SH-SY5Y (cell line): ENCODE data around the gene PKDCC.

Experiments
- GATA2 ChIP-seq: IDR thresholded peaks from 2 replicates; pipeline ENCODE4 v1.6.1; 2011; ENCODE audit warnings: mild to moderate bottlenecking, low read depth, low read length
- GATA3 ChIP-seq: IDR thresholded peaks from 2 replicates; pipeline ENCODE4 v1.6.1; 2011; ENCODE audit warnings: low read depth, mild to moderate bottlenecking, low read length, moderate library complexity

- no peak for TF ChIP-seq GATA3
- TF ChIP-seq GATA2: no peak
Measured at GRCh38 chr2:42059261-42059898, 11.6 kb downstream of the PKDCC start.
